Stimulated activated CD8-positive, alpha-beta memory T cell treated with anti-CD3 and anti-CD28 coated beads, Interleukin-4, amount 100 ng/mL, for 4 hours (primary cell): Measurements from ENCODE around the gene TMA16.
A peak's percentile ranks its signal among the peaks of the same experiment; 100 is the strongest.
"Not testable (repeated sequence)": the region's sequence is repeated elsewhere in the genome, so short reads cannot be mapped to it uniquely, and the experiment has no call there.

Source experiments
- DNase-seq, 2 donors: peaks; one replicate each; pipeline ENCODE4 v3.0.0-alpha.2; 2020; ENCODE audit warnings: low read depth in 2 of 2, low spot score in 1 of 2

Gene TMA16

DNA sequence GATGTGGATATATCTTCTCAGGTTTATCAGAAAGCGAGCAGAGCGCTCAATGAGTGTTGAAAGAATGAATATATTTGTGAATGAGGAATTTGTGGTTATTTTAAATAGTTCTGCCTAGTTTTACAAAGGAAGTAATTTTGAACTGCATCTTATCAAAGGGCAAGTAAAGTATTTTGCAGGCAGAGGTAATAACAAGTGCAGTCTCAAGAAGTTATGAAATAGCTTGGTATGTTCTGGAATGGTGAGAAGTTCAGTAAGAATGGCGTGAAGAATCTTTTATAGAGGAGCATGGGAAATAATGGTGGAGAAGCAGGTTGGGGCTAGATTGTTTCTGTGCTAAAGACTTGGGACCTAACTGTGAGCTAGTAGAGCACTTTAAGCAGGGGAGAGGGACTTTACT is 10.9 kb downstream of the TMA16 start:
- no peak for DNase-seq

DNA sequence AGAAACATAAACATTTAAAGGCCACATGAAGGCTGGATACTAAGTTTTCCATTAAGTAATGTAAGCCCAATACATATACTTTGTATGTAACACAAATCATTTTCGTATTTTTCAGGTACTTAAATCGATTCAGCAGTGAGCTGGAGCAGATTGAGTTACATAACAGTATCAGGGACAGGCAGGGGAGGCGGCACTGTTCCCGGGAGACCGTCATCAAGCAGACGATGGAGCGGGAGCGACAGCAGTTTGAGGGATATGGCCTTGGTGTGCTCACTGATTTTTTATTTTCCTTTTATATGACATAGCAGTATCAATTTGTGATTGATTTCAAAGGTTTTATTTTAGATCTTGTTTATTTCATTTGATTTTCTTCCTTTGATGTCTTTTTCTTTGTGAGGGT is 20.7 kb downstream of the TMA16 start:
- no peak for DNase-seq

DNA sequence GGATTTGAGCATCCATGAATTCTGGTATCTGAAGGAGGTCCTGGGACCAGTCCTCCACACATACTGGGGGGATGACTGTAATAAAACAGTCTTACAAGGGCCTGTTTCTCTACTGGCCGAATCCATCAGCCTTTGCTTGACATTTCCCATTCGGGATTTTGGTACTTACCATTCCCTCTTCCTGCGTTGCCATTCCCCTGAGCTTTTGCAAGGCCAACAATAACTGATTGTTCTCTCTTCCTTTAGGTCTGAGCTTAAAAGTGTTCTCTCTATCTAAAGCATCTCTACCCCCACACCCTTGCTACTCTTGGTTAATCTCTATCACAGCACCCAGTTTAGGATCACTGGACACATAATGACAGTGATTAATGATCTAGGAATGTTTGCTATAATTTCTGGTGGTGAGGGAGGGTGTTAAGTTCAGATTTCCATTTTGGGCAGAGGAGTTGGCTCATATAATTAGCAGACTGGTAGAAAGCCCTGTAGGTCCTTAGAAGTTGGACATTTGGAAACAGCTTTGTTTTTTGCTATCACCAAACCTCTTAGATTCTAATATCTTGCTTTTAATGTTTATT is 29.4 kb downstream of the TMA16 start:
- DNase-seq: no peak

DNA sequence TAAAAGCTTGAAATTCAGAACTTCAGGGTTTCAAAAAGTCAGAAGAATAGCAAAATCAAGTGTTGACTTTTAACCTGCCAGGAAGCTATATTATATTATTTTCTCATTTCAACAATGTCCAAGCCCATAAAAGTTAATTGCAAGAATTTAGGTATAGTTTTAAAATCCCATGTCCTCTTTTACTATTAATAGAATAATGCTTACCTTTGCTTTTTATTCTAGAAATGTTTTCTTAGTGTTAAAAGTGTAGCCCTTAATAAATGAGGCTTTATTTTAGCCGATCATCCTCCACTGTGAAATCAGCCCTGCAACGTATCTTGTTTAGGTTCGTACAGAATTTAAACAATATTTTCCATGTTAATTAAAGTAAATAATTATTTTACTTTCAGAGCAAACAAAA is 31.5 kb downstream of the TMA16 start:
- DNase-seq: no peak

DNA sequence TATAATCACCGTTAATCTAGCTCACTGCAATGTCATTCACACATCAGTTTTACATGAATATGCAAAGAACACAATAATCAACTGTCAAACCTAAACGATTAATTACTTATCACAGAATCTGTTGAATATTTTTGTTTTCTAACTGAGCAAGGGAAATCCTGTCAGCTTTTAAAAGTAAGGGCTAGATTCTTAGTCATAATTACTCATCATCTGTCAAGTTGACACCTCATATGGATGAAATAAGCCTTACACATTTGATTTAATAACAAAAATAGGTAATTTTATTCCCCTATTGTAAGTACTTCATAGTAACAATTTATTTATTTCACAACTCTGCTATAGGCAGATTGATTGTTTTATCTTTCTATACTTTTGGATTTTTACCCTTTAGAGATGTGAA is 32.7 kb downstream of the TMA16 start:
- DNase-seq: no peak

DNA sequence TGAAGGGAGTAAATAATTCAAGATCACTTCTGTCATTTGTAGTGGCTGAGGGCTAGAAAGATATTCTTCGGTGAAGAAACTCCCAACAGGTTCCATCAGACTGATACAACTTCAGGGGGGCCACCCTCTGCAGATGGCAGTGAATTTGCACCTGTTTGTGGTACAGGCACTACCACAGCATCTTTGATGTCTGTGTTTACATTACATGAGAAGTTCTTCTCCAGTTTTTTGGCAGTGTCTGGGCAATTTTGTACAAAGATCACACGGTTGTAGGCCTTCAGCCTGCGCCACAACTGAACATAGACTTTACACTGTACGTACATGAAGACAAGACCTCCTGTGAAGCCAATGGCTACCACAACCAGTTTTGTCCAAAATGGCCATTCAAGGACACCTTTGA is 34.2 kb downstream of the TMA16 start:
- DNase-seq: no peak

DNA sequence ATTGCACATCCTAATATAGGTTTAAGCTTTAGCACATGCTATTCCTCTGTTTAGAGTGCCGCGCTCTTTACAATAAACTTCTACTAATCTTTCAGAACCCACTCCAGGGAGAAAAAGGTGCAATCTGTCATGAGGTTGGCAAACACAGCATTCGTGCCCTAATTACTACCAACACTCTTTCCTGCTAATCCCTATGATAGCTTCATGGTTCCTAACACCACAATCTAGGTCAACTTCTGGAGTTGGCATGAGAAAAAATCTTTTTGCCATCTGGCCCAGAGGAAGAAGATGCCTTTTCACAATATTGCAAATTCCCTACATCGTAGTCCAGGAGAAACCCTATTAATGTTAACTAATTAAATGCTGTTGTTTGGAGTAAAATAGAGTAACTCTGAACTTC is 39.6 kb downstream of the TMA16 start:
- no peak for DNase-seq

DNA sequence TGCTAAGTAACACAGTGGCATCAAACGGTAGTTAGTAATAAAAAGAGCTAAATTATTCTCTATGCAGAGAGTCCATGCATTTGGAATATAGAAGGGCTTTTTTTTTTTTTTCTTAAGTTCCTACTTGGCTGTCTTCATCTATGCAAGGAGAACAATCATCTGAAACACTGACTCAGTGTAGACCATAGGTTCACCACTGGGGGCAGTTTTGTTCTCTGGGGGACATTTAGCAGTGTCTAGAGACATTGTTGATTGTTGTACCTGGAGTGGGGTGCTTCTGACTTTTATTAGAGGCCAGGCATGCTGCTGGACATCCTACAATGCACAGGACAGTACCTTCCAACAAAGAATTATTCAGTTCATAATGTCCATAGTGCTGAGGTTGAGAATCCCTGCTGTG is 41.2 kb downstream of the TMA16 start:
- DNase-seq: no peak

DNA sequence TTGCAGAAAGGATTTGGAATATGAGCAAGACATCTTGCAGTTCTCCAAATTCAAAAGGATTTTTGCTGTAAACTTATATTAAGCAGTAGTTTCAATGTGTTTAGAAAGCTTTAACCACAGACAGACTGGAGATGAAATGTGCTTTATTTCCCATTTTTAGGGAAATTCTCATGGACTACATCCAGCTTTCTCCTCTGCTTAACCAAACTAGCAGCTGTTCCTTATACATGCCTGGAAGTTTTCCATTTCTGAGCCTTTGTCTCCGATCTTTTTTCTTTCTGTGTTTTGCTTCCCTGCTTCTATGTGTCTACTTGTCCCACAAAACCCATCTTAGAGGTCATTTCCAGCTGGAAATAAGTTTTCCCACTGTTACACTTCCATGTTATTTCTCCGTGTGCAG is 41.6 kb downstream of the TMA16 start:
- no peak for DNase-seq

DNA sequence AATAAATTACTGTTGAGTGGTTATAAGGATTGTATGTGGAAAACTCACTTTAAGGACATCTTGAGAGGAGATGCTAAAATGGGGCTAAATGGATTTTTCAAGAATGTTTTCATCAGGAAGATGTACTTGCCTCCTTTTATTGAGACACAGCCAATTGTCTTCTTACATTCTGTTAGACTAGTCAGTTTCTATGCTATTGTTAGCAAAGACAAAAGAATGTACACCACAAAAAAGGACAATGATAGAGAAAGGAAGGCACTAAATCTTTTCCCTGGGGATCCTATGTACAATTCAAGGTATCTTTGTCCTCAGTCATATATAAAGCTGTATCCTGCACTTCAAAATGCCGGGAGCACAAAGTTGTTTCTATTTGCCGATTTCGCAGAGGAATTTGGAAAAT is 42.6 kb downstream of the TMA16 start:
- DNase-seq: no peak

DNA sequence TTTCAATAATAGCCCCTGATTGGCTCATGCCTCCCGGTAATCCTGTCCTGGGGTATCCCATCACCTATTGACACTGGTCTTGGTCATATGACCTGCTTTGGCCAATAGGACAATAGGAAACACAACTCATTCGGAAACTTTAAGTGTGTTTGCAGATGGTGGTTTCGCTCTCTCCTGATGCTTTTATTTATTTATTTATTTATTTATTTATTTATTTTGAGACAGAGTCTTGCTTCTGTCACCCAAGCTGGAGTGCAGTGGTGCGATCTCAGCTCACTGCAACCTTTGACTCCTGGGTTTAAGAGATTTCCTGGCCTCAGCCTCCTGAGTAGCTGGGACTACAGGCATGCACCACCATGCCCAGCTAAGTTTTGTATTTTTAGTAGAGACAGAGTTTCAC is 44.3 kb downstream of the TMA16 start:
- DNase-seq: not testable (repeated sequence)

DNA sequence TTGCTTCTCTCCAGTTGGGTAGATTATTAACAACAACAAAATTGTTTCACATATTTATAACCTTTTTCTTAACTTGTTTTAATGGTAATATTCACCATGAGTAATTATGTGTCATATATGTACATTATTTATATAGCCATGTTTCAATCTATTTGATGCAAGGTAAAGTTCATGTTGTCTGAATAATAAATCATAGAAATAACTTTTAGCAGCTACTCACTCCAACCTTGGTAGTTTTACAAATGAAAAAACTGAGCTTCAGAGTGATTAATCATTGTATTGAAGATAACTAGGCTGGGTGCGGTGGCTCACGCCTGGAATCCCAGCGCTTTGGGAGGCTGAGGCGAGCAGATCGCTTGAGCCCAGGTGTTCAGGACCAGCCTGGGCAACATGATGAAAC is 46.0 kb downstream of the TMA16 start:
- no peak for DNase-seq

DNA sequence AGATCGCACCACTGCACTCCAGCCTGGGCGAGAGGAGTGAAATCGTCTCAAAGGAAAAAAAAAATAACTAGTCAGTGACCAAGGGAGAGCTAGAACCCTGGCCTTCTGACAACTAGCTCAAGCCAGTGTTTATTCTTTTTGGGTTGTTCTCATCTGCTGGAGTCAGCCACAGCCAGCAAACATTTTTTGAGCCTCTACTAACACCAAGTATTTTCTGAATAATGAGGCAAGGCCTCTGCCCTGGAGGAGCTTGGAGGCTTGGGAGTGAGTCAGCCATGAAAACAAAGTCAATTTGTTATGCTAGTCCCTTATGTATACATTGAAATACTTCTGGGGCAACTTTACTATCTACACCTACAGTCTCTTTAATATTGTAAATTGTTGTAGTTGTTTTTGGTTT is 46.5 kb downstream of the TMA16 start:
- no peak for DNase-seq

DNA sequence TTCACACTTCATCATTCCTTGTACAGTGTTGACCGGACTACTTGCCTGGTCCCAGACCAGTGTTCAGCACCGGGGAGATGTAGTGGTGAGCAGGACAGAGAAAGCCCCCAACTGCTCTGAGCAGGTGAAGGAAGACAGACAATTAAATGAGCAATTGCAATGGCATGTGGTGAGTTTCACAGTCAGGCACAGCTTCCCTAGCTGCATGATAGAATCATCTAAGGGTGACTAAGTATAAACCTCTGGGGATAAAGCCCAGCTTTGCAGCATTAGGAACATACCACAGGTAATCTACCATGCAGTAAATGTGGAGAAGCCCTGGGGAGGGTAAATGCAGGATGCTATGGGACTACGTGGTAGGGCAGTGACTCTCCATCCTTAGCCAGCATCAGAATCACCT is 47.8 kb downstream of the TMA16 start:
- no peak for DNase-seq

DNA sequence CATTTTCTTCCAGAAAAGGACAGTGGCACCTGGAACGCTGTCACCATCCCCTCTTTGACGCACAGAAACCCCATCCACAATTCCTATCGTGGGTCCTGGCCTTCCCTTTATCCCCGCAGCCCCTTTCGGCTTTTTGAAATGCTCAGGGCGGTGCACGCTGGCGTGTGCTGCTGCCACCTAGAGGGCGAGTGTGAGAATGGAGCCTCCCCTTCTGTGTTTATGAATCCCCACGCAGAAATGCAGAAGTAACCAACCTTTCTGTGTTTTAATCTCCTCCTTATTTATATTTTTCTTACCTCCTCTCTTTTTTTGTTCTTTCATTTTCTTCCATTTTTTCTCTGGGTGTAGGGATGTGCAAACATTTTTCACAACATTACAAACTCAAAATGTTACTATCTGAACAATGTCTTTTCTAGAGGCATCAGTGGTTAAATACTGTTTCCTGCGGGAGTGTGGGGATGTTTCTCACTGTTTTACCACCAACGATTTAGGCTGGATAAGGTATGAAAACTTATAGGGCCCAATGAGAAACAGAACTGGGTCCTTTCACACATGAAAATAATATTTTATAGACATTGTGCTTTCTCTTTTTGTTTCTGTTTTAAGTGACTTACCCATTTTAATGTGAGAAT is 50.0 kb downstream of the TMA16 start:
- peak; percentile 26 to 29 for DNase-seq

DNA sequence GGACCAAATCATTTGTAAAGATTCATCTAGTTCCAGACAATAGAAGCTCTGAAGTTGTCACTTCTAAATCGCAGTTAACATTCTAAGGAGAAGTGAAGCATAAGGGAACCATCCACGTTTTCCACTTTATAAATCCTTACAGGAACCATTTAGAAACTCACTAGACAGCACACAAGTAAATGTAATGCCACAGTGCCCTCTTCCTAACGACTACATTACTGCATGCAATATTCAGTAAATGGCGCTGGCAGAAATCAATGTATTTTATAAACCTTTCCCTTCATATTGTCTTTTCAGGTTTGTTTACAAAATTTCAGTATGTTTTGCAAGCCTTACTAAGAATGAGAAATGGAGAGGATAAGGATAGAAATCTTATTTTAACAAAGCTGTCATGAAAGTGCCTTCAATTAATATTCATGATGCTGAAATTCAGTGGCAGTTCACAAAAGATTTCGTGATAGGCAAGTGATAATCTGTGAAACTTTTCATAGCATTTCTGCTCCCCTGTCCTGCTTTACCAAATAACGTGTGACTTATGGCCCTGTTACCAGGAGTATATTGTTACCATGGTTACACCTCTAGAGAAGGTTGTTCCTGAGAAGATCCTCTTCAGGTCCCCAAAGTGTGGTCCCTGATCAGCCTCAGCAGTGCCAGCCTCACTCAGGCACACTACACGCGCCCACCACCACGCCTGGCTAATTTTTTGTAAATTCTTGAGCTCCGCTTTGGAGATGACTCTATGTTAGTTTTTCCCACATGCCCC is 54.2 kb downstream of the TMA16 start:
- DNase-seq: no peak

DNA sequence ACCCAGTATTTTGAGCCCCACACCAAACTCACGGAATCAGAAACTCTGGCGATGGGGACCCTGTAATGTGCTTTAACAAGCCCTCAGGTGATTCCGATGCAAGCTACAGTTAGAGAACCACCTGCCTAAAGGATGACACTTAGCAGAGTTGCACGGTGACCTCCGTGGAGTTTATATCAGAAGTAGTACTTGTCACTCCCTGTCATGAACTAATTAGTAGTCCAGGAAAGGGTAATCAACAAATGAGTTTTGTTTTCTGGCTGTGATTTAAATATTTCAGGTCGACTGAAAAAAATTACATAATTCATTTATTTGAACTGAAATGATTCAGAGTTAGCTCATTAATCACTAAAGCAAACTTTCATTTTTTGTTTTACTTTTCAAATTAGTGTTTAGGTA is 56.4 kb downstream of the TMA16 start:
- DNase-seq: no peak

DNA sequence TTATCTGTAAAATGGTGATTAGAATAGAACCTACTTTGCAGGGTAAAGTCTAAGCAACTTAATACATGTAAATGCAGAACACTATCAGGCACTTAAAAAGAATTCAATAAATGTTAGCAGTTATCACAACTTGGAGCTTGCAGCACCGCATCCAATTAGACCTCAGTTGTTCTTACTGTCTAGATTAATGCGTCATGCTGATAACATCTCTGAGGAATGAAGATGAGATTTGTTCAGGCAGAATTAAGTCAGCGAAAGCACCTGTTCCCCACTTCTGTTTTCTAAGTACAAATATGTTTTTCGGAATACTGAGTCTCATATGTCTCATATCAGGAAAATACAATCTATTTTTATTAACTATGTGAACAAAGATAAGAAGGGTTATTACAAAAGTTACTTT is 58.7 kb downstream of the TMA16 start:
- no peak for DNase-seq

DNA sequence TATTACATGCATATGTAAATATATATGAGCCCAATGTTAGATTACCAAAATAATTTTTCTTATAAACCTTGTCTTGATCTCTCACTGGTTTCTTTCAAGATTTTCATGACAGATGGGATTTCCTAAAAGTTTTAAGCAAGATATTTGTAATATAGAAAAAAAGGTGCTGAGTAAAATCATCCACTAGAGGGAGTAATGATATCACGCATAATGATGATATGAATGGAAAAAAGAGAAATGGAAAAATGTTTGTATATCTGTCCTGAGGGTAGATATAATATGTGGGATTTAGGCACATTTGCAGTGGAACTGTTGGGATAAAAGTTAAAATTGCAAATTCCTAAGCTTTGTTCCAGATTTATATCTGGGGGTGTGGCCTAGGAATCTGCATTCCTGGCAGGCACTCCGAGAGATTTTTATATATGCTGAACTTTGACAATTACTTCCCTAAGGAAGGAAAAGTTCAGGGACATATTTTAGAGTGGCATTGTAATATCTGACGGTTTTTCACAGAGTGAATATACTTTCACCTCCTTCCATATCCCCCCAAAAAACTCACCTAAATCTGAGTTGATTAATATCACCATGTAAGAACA is 60.5 kb downstream of the TMA16 start:
- no peak for DNase-seq

DNA sequence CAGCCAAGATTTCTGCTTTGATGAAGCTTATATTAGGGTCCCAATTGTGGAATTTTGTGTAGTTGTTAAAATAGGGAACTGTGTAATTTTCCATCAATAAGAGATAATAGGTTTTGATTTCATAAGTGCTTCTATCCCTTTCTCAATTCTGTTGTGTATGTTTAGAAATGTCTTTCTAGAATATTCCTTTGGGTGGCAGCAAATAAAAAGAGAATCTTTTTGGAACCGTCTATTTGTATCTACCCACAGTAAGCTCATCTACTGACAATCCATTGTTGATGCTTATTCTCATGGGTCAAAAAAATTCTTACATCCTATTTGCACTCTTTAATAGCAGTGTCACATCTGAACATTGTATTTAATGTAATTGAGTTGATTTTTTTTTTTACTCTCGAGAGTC is 61.7 kb downstream of the TMA16 start:
- DNase-seq: no peak

DNA sequence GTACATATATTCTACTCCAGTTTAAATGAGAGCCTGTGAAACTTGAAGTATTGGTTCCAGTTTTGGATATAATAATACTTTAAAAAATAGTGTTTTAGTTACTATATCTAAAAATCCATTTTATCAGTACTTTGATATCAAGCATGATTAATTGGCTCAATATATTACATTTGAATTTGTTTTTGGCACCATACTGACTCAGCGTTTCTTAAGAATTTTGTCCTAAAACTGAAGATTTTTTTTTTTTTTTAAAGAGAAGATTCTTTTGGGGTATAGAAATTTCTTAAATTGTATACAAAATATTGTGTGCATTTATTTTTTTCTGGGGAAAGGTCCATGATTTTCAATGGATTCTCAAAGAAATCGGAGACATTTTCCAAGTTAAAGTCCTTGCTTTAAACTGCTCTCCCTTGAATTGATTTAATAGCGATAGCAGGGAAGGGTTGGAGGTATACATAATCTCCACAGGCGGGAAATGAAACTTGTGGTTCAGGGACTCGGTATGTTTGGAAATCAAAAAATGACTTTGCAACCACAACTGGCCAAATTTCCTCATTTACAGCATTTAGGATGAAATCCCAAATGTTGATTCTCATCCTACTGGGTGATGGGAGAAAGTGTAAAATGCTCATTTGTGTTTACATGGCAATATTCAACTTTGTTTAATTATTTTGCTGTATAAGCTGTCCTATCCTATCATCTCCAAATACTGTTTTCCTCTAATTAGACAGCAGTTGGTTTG is 62.3 kb downstream of the TMA16 start:
- no peak for DNase-seq
